Left renal cortex interstitium (tissue), 4 donors: ENCODE measurements around the gene UROC1. TPM values are rescaled to one million over a fixed set of nuclear protein-coding genes. Genes with fewer than 3 reads are reported as not detected.

ENCODE experiments used
- DNase-seq, 4 donors: peaks; one replicate each; pipeline ENCODE4 v3.0.0-alpha.2; 2013; ENCODE audit warnings: low read depth in 4 of 4, low spot score in 2 of 4, missing footprints in 1 of 4
- polyA plus RNA-seq, 4 donors: library from polyadenylated mRNA; unstranded; fragments of 120-200 nt; gene quantifications; one replicate each; pipeline ENCODE4 v1.2.1, GENCODE V29; 2013; ENCODE audit not compliant: insufficient read length in 4 of 4

The UROC1 gene
- polyA plus RNA-seq, 4 donors, result 0.13 to 0.27 (median 0.15) TPM

DNA sequence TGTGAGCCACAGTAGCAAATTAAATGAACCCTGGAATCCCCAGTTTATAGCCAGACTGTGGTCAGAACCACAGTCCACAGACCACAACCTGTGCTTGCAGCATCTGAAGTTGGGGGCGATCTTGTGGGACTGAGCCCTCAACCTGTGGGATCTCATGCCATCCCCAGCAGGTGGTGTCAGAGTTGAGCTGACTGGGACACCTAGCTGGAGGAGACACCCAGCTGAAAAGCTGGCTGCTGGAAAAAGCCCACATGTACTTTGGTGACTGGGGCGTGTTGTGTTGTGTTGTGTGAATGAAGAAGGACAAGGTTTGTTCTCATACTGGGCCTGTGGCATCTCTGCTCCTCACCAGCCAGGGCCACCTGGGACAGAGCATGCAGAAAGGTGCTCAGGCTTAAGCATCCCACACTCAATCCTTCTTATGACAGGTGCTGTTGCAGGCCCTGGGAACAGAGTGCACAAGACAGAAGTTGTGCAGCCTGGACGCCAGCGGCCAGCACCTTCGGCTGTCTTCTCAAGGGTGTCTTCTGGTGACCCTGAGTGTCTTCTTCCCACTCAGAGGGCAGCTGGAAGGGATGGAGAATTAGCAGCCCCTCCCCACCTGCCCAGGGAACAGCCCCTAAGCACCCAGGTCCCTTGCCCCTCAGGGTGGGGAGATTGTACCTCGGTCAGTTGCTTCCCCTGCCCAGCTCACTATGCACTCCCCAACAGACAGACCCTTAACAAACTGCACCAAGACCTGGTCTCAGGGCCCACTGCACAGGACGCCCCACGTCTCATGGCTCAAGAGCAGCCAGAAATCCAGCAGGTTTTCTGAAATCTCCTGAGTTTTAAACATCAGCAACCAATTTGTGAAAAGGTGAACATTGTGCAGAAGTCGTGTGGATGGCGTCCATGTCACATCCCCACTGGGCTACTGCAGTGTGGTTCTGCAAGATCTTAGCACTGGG lies 2.2 kb upstream of the UROC1 start:
- no peak for DNase-seq

DNA sequence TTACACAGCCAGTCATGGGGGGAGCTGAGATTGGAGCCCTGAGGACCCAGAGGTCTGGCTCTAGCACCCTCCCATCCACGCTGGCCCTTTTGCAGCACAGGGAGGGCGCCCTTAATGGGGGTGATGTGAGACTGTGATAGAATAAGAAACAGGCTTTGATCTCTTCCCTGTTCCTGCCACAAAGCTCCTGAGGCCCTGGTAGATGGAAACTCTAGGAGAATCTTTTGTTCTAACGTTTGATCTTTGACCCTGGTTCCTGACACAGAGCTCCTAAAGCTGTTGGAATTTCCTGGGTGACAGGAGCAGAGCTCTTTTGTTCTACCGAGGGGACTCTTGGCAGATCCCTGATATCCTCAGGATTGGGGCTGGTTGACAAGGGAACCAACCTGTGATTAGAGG lies 1.2 kb upstream of the UROC1 start:
- DNase-seq, result no peak

DNA sequence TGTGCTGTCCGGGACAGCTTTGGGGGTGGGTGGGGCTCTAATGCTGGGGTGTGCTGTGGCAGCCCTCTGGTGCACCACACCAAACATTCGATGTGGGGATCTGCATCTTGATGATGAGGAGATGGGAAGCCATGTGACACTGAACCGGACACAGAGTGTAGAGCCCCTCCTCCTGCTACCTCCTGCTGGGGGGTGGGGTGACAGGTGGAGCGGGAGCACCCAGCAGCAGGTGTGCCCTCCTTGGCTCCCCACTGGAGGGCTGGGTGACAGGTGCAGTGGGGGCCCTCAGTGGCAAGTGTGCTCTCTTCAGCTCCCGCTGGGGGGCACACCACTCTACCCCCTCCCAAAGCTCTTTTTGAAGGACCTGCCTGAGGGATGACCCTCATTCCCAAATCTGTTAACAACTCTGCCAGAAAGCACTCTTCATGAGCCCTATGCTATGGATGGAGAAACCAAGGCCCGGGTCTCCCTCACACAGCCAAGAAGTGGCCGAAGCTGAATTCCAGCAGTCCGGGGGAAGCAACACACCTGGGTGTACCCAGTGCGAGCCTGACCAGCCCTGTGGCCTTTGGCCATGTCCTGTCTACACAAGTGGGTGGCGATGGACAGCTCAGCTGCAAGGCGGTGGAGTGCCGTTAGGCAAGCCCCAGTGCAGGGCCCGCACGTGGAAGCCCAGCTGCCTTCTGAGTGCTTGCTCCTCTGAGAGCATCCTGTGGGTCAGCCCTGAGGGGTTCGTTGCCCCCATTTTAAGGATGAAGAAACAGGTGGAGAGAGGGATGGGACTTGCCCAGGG lies 609 bp upstream of the UROC1 start:
- DNase-seq, result no peak

DNA sequence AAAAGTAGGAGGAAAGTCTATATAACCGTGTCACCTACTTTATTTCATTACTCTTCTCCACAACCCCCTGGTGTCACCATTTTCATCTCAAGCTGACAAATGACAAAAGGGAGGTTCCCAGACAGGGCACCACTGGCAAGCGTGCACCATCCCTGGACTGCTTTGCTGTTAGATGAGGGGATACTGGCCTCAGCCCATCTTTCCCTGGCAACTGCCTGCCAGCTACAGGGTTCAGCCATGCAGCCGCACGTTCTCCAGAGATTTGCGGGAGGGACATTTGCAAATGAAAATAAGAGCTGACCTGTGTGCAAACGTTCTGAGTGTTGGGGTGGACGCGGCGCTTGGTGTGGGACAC lies 660 bp downstream of the UROC1 start:
- no peak for DNase-seq

DNA sequence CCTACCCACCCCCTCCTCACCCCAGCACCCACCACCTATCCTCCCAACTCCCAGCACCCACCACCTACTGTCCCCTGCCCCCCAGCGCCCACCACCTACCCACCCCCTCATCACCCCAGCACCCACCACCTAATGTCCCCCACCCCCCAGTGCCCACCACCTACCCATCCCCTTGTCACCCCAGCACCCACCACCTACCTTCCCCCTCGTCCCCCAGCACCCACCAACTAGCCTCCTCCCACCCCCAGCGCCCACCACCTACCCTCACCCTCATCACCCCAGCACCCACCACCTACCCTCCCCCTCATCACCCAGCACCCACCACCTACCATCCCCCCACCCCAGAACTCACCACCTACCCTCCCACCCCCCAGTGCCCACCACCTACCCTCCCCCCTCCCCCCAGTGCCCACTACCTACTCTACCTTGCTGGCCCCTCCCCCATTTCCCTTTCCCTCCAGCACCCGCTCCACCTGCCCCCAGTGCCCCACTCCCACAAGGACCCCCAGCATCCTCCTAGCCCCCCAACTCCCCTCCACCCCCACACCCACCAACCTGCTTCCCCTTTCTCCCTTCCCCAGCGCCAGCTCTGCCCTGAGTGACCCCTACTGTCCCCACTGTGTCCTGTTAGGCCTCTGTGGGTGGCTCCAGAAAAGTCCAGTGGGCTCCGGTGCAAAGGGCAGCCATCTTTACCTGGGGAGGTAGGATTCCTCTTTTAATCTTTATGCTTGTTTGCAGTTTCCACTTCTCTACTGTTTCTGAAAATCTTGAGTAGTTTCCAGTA lies 1.2 kb downstream of the UROC1 start:
- no peak for DNase-seq

DNA sequence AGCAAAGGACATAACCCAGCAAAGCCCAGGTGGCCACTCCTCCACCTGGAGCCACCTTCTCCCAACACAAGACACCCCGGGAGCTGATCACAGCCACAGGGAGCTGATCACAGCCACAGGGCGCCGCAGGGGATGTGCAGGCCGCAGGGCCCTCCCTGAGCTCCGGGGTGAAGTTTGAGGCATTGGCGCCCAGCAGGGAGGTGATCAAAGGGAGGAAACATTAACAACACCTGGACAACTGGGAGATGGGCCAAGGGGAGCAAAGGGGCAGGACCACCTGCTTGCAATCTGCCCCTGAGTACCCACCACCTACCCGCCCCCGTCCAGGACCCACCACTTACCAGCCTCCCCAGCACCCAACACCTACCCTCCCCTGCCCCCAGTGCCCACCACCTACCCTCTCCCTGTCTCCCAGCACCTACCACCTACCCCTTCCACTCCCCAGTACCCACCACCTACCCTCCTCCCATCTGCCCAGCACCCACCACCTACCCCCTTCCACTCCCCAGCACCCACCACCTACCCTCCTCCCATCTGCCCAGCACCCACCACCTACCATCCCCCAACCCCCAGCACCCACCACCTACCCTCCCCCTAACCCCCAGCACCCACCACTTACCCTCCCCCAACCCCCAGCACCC lies 2.4 kb downstream of the UROC1 start:
- DNase-seq, result no peak

DNA sequence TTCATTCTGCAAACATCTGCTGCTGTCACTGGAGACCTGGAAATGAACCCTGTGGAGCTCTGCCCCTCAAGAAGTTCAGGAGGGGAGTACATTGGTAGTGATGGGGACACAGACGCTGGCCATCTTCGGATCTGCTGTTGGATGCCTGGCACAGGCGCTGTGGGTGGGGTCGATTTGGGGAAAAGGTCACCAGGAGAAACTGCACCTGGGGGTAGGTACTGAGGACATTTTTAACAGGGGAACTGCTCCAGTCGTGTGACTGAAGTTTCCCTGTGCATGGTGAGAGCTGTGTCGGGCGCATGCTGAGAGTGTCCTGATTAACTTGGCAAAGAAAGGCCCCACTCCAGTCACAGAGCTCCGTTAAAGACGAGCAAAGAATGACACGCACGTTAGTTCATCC lies 3.4 kb downstream of the UROC1 start:
- no peak for DNase-seq

DNA sequence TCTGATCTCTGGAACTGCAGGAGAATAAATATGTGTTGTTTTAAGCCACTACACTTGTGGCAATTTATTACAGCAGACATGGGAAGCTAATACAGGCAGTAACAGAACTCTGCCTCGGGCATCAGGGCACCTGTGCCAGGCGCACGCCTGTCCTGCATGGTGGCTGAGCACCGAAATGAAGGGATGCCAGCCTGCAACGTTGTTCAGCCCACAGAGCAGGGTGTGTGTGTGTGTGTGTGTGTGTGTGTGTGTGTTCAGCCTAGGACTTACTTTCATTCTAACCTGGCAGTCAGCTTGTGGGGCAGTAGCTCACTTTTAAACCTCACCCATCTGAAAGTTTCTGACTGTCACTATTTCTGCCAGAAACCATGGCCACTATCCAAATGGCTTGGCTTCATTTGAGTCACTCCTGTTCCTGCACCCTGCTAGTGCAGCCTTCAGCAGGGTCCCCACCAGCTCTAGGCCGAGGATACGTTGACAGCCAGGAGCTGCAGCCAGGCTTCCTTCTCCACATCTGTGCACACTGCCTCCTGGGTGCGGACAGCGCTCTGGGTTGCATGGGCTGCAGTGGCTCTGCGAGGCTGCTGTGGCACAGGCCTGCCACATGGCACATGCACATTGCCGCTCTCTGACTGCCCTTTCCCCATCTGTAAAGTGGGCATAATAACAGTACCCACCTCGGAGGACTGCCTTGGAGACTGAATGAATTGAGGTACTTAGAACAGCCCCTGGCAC lies 4.5 kb downstream of the UROC1 start:
- no peak for DNase-seq

DNA sequence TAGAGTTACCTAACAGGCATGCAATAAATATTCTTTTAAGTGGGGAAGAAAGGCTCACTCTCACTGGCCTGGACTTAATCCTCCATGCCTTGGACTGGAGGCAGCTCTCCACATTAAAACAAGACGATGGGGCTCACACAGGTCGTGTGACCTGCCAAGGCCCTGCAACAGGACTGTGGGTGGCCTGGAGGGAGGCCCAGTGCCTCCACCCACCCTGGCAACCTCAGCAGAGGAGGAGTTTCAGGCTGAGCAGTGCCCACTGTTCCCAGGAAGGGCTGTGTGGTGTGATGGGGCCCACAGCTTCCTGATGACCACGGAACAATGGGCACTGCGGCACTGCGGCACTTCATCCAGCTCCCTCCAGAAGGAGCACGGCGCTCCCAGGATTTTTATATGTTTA lies 5.5 kb downstream of the UROC1 start:
- DNase-seq, result no peak

DNA sequence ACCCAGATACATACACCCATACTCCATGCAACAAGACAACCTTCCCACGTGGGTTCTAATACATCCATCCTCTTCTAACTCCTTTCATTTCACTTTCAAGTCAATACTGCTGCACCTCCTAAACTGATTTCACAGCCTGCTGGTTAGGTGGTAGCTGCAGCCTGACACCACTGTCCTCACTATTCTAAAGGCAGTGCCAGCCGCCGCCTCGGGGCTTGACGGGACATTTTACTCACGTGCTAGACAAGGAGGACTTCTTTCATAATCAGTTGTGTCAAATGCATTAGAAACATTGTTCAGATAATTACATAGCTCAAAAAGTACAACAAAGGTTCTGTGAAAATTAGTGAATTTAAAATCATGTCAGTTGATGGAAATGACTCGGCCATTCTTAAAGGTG lies 6.3 kb downstream of the UROC1 start:
- DNase-seq, result no peak

DNA sequence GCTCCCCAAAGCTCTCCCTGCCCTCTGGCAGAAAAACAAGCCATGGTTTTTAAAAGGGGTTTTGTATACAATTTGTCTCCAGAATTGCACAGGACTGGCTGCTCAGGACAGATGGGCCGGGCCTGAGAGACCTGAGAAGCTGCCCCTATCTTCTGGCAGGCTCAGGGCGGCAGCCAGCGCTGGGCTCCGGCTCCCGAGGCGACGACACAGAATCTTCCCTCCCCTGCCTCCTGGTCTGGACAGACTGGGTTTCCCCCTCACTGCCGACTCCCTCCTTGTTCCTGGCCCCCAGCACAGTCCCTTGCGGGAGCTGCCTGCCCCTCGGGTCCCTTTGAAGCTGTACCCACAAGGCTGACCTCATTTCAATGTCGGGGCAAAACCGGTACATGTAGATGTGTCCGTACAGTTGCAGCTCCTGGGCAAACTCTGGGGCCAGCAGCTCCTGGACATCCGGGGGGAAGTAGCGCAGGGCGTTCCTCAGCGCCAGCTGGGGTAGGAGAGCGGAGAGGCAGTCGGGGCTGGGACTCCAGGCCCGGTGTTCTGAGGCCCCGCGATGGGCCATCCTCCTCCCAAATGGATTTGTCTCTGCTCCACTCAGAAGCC lies 7.2 kb downstream of the UROC1 start:
- DNase-seq, result no peak

DNA sequence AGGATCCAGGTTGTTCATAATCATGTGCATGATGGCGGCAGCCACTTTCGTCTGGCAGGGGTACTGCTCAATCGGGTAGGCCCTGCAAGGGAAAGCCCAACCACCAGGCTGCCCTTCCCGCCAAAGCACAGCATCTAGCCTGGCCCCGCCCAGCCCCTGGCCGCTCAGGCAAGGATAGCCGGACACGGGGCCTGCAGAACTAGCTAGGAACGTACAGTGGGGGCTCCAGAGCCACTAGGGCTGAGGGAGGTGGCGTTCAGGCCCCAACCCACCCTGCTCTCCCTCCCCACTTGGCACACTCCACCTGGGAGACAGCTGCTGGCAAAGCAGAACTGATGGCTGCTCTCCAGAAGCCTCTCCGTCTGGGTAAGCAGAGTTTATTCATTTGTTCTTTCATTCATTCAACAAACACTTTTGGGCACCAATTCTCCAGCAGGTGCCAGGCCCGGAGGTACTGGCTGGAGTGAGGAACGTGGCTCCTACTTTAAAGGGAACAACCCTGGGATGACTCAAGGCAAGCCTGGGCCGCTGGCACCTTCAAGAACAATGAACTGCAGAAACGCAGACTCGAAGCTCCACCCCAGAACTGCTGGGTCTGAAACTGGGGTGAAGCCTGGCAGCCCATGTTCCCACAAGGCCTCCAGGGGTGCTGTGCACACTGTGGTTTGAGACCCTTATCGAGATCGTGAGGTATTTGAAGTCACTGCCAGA lies 7.8 kb downstream of the UROC1 start:
- no peak for DNase-seq

DNA sequence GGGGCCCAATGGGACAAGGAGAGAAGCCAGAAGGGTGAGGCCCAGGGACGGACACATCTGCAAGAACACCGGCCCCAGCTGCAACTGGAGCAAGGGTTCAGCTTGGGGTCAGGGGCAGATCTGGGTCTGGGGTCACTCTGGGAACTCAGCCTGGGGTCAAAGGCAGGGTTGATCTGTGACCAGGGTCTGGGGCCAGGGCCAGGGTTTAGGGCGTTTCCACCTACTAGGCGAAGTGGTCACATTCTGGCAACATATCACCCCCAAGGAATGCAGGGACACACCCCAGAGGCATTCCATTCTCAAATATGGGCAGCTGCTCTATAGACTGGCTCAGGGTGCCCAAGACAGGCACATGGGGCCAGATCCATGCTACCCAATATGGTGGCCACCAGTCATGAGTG lies 9.0 kb downstream of the UROC1 start:
- no peak for DNase-seq

DNA sequence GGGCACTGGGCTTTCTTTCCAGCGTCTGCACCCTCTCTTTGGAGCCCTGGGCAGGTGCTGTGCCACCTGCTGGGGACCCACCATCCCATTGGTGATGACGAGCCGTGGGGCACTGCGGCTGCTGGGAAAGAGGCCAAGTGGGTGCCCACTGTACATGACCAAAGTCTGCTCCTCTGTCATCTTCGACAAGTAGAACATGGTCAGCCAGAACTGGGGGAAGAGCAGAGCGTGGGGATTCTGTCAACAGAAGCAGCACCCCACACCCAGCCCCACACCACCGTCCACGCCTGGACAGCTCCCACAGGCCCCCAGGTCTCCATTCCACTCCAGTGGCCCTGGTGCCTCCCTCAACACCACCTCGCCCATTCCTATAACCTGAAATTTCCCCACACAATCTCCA lies 9.7 kb downstream of the UROC1 start:
- no peak for DNase-seq

DNA sequence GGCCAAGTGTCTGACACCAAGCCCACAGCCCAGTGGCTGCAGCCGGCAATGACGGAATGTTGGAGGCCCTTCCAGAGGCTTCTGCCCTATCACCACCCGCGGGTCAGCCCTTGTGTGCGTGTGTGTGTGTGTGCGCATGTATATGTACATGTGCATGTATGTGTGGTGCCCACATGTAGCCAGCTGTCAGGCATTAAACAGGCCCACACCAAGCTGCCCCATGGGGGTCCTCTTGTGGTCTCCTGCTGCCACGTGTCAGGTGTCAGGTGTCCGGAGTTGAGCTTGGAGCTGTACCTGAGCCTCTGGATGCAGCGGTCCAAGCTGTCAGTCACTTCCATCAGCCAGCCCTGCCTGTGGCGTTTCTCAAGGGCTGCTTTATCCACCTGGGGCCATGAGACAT lies 13.9 kb downstream of the UROC1 start:
- no peak for DNase-seq

DNA sequence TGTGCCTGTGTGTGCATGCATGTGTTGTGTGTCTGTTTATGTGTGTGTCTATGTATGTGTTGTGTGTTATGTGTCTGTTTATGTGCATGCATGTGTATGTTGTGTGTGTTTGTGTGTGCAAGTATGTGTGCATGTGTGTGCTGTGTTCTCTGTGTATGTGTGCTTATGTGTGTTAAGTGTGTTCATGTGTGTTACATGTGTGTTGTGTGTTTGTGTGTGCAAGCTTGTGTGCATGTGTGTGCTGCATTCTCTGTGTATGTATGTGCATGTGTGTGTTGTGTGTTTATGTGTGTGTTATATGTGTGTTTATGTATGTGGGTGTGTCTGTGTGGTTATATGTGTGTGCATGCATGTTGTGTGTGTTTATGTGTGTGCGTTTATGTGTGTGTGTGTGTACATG lies 14.9 kb downstream of the UROC1 start:
- DNase-seq, result no peak

DNA sequence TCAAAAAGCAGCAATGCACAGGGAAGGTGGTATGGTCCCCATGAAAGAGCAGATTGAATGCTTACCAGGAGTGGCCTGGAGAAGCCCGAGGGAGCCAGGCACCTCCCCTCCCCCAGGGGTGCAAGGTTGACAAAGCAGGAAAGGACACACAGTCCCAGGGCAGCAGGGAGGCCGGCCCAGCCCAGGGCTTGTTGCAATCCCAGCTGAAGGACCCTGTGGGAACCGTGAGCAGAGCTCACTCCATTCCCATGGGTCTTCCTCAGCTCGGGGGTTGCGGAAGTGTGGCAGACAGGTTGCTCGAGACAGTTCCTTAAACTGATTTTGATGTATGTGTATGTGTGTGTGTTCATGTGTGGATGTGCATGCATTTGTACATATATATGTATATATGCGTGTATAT lies 15.8 kb downstream of the UROC1 start:
- no peak for DNase-seq

DNA sequence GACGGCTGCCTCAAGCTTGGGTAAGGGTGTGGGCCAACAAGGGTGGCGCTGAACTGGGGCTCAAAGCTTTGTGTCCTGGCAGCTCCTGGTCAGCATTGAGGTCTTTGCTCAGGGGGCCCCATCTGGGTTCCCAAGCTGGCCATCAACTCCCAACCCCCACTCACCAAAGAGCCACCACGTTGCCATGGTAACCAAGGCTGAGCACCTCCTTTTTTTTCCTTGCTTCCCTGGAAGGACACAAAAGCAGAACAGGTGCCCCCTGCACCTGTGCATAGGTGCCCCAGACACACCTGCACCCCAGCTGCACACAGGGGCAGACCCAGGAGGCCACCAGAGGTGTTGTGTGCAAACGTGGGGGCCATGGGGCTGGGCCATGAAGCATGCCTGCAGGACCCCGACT lies 16.5 kb downstream of the UROC1 start:
- no peak for DNase-seq

DNA sequence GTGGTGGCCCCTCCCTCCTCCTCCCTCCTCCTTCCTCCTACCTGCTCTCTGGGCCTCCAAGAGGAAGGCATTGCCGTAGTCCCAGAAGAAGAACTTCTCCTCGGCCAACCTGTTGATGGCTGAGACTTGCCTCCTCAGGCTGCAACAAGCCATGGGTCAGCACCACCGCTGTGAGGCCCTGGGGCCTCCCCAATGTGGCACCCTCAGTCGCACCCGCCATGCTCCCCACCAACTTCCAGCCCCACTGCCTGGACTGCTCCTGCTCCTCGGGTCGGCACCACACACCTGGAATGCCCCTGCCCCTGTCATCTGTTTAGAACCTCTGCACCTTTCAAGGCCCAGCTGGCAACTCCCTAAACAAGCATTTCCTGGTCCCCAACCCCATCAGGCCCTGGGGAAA lies 17.6 kb downstream of the UROC1 start:
- no peak for DNase-seq
